Breast epithelium (tissue), 3 donors: ENCODE data around the gene PMEPA1.

Experiments
- CTCF ChIP-seq, 3 donors: fragments of 450-650 bp; IDR thresholded peaks; one replicate each; pipeline ENCODE4 v1.5.1; 2016 to 2017; ENCODE audit warnings: antibody characterized with exemption in 3 of 3, mild to moderate bottlenecking in 3 of 3, moderate library complexity in 3 of 3
- POLR2A ChIP-seq: fragments of 450-650 bp; IDR thresholded peaks from one replicate; pipeline ENCODE4 v1.6.1; 2016; ENCODE audit warnings: antibody characterized with exemption, mild to moderate bottlenecking, moderate library complexity
- POLR2AphosphoS5 ChIP-seq, 3 donors: sonication (generic); formaldehyde crosslinking; IDR thresholded peaks; one replicate each; pipeline ENCODE4 v1.6.1; 2017; ENCODE audit warnings: antibody characterized with exemption in 3 of 3

- TF ChIP-seq CTCF (IDR thresholded peaks at IDR 0.05): no peak
- no peak for TF ChIP-seq POLR2A
- TF ChIP-seq POLR2AphosphoS5 (IDR thresholded peaks at IDR 0.05): no peak
Observed at GRCh38 chr20:57690525-57690924, 19.3 kb downstream of the PMEPA1 start.
